Psoas muscle (tissue), 8 donors: Measurements from ENCODE around the gene TMEM108. TPM values are rescaled to one million over a fixed set of nuclear protein-coding genes. Genes with fewer than 3 reads are reported as not detected.

Source experiments
- ATAC-seq, 4 donors: fragments of 200-7000 bp; cut with Tn5 transposase; one replicate each; pipeline ENCODE4 v1.9.1; 2020; ENCODE audit warnings: moderate library complexity in 3 of 4, mild to moderate bottlenecking in 2 of 4
- DNase-seq, 2 donors: peaks; one replicate each; pipeline ENCODE4 v3.0.0-alpha.2; 2020
- H3K27ac ChIP-seq: fragments of 200-600 bp; one replicate; pipeline ENCODE4 v1.8.0; 2022
- H3K27me3 ChIP-seq, 3 donors: fragments of 200-600 bp in 1 of 3; one replicate each; pipeline versions ENCODE4 v1.6.1 to v1.8.0; 2013 to 2022; ENCODE audit warnings: low read length in 2 of 3, mild to moderate bottlenecking in 2 of 3, moderate library complexity in 1 of 3; ENCODE audit not compliant: insufficient read depth in 3 of 3
- H3K36me3 ChIP-seq, 2 donors: fragments of 200-600 bp in 1 of 2; one replicate each; pipeline versions ENCODE4 v1.6.1 to v1.8.0; 2013 to 2022; ENCODE audit warnings: low read depth in 1 of 2, mild to moderate bottlenecking in 1 of 2, moderate library complexity in 1 of 2; ENCODE audit not compliant: insufficient read depth in 1 of 2
- H3K4me1 ChIP-seq: fragments of 200-600 bp; one replicate; pipeline ENCODE4 v1.8.0; 2022
- H3K4me3 ChIP-seq: fragments of 200-600 bp; one replicate; pipeline ENCODE4 v1.8.0; 2022; ENCODE audit warnings: mild to moderate bottlenecking
- H3K9me3 ChIP-seq: fragments of 200-600 bp; one replicate; pipeline ENCODE4 v1.8.0; 2022
- CTCF ChIP-seq: fragments of 200-600 bp; IDR thresholded peaks from one replicate; pipeline ENCODE4 v1.8.0; 2022; ENCODE audit warnings: antibody characterized with exemption
- WGBS, 3 donors: extraction: QIAGEN DNeasy Blood & Tissue Kit; methylation state at CpG; one replicate each; pipeline versions ENCODE4 v1.1.6 to v1.1.7; 2013; 5-methylcytosine and 5-hydroxymethylcytosine counted together
- intact Hi-C, 2 donors: fragments of 100-400 bp; cut with DNase I; formaldehyde crosslinking; loops; one replicate each; pipeline versions ENCODE4 v1.11.0 to v1.14.2; 2022
- polyA plus RNA-seq, 3 donors: library from polyadenylated mRNA; stranded (reverse); fragments of 200-250 nt; gene quantifications; one replicate each; pipeline ENCODE4 v1.2.3, GENCODE V29; 2013
- total RNA-seq, 4 donors: library from RNA; stranded (reverse); fragmentation: NEBNext Ultra II Directional in 2 of 4; extraction: Animal tissue kit (Norgen Biotek cat#: 25700) in 2 of 4; gene quantifications; one replicate each; pipeline versions ENCODE4 v1.2.1 to v1.2.4, GENCODE V29; 2021 to 2023
- donor health status: healthy with polysubstance abuse.
- donor health status: DM: no; HTN: no; CAD: no; lungs with moderate emphysema.
- donor health status: Bipolar disorder and iron deficiency.
- donor health status: healthy.
- donor health status: DM: yes; HTN: yes; CAD: no.
- donor health status: DM: no; HTN: no; CAD: no.
- donor health status: DM: no; HTN: no; CAD: no.
- donor health status: DM: yes; HTN: yes; CAD: no.

TMEM108 gene
- total and polyA plus RNA-seq, 7 donors = 2.4 to 10.5 (median 6.5) TPM

GRCh38 chr3:133301194-133301593 is 263.0 kb downstream of the TMEM108 start:
- H3K9me3 ChIP-seq = no peaks in the 10 kb centered on the region
- 67 to 71% (median 70%) methylated on average over 3 of the region's 3 CpGs for WGBS, 3 donors
- no peak for ATAC-seq
- H3K27ac ChIP-seq = no peak overlapping the region
- DNase-seq = no peak
- no peaks in the 10 kb centered on the region for H3K4me1 ChIP-seq
- intact Hi-C loops = no loop called here
- H3K4me3 ChIP-seq = no peak overlapping the region
- no peak for TF ChIP-seq CTCF
- H3K36me3 ChIP-seq = no peaks in the 10 kb centered on the region
- H3K27me3 ChIP-seq = no peaks in the 10 kb centered on the region

DNA sequence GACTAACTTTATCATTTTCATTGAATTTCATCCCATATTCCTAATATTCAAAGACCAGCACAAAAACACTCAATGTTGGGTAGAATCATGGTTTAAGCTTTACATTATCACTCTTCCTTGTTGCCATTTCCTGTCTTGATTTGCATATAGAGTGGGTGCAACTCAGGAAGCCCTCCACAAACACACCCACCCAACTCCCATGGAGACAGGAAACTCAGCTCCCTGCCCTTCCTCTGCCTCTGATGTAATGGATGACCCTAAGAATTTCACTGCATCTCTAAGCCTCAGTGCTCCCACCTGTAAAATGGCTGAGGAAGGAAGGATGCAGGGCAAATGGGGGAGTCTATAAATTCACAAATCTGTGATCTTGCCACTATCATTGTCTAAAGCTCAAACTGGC is 263.5 kb downstream of the TMEM108 start:
- H3K27me3 ChIP-seq = no peaks in the 10 kb centered on the region
- H3K27ac ChIP-seq = no peak overlapping the region
- no peaks in the 10 kb centered on the region for H3K9me3 ChIP-seq
- no peaks in the 10 kb centered on the region for H3K4me1 ChIP-seq
- TF ChIP-seq CTCF = no peak
- H3K36me3 ChIP-seq = no peaks in the 10 kb centered on the region
- DNase-seq = no peak
- no peak overlapping the region for H3K4me3 ChIP-seq
- ATAC-seq = no peak
- intact Hi-C loops = no loop called here

- Histone ChIP-seq H3K27me3 (no peaks in the 10 kb centered on the region), H3K4me3 (no peak overlapping the region), H3K27ac (no peak overlapping the region), H3K9me3 (no peaks in the 10 kb centered on the region), H3K4me1 (no peaks in the 10 kb centered on the region), H3K36me3 (no peaks in the 10 kb centered on the region)
- no peak for DNase-seq
- TF ChIP-seq CTCF = no peak
- no peak for ATAC-seq
- WGBS, 3 donors = 87 to 94% (median 90%) methylated on average over 1 of the region's 1 CpG
- intact Hi-C loops = no loop called here
These were observed 265.2 kb downstream of the TMEM108 start for GRCh38 chr3:133303430-133303829.

- ATAC-seq = no peak
- TF ChIP-seq CTCF = no peak
- no peak for DNase-seq
- peaks cover 4% of the 10 kb centered on the region for H3K9me3 ChIP-seq
- H3K27ac ChIP-seq = no peak overlapping the region
- H3K27me3 ChIP-seq = no peaks in the 10 kb centered on the region
- WGBS, 3 donors = 79 to 87% (median 84%) methylated on average over 1 of the region's 1 CpG
- no peaks in the 10 kb centered on the region for H3K36me3 ChIP-seq
- no peak overlapping the region for H3K4me3 ChIP-seq
- intact Hi-C loops = no loop called here
- no peaks in the 10 kb centered on the region for H3K4me1 ChIP-seq
These were observed 279.7 kb downstream of the TMEM108 start for GRCh38 chr3:133317866-133318265.

DNA sequence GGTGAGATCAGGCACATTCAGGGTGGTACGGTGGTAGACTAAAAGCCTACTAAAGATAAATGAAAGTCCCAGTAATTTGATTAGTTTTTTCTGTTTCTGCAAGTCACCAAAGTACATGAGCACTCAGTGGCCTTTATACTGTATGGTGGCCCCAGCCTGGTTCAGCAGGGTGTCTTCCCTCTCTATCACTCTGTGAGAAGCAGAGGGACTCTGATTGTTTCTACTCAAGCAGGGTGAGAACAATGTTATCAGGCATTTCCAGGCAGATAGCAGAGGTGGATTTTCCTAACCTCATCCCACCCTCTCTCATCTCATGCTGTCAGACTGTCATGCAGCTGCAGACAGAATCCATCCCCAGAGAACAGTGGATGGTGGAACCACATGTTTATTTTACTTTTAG is 290.2 kb downstream of the TMEM108 start:
- Histone ChIP-seq H3K27ac (no peak overlapping the region), H3K9me3 (no peaks in the 10 kb centered on the region), H3K4me1 (no peaks in the 10 kb centered on the region), H3K27me3 (no peaks in the 10 kb centered on the region), H3K36me3 (no peaks in the 10 kb centered on the region), H3K4me3 (no peak overlapping the region)
- no peak for TF ChIP-seq CTCF
- WGBS, 3 donors = 81 to 84% (median 83%) methylated on average over 1 of the region's 1 CpG
- intact Hi-C loops = no loop called here
- ATAC-seq = no peak
- no peak for DNase-seq
